ENCODE results near the gene CFAP99. TPM values are rescaled to one million over a fixed set of nuclear protein-coding genes. Genes with fewer than 3 reads are reported as not detected.

The CFAP99 gene
- total RNA-seq, 4 donors from 2014 or later = 0.32 to 0.60 TPM; not detected in 2

DNA sequence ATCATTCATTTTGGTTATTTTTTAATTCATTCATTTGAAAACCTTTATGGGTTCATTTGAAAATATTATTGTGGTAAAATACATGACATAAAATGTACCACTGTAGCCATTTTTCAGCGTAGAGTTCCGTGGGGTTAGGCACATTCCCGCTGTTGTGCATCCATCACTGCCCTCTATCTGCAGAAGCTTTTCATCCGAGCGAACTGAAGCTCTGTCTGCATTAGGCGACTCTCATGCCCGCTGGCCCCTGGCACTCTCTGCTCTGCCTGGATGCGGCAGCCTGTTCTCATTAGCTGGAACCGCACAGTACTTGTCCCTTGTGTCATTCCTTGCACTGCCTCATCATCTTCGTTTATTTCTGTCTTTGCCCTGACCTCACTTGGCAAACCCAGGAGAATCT lies 17.5 kb downstream of the CFAP99 start:
- ATAC-seq (ENCODE audit: low FRiP score) (no peak), DNase-seq (ENCODE audit: low spot score) (no peak)
- TF ChIP-seq, protein P1, sequence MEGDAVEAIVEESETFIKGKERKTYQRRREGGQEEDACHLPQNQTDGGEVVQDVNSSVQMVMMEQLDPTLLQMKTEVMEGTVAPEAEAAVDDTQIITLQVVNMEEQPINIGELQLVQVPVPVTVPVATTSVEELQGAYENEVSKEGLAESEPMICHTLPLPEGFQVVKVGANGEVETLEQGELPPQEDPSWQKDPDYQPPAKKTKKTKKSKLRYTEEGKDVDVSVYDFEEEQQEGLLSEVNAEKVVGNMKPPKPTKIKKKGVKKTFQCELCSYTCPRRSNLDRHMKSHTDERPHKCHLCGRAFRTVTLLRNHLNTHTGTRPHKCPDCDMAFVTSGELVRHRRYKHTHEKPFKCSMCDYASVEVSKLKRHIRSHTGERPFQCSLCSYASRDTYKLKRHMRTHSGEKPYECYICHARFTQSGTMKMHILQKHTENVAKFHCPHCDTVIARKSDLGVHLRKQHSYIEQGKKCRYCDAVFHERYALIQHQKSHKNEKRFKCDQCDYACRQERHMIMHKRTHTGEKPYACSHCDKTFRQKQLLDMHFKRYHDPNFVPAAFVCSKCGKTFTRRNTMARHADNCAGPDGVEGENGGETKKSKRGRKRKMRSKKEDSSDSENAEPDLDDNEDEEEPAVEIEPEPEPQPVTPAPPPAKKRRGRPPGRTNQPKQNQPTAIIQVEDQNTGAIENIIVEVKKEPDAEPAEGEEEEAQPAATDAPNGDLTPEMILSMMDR (IDR thresholded peaks at IDR 0.05) = no peak

DNA sequence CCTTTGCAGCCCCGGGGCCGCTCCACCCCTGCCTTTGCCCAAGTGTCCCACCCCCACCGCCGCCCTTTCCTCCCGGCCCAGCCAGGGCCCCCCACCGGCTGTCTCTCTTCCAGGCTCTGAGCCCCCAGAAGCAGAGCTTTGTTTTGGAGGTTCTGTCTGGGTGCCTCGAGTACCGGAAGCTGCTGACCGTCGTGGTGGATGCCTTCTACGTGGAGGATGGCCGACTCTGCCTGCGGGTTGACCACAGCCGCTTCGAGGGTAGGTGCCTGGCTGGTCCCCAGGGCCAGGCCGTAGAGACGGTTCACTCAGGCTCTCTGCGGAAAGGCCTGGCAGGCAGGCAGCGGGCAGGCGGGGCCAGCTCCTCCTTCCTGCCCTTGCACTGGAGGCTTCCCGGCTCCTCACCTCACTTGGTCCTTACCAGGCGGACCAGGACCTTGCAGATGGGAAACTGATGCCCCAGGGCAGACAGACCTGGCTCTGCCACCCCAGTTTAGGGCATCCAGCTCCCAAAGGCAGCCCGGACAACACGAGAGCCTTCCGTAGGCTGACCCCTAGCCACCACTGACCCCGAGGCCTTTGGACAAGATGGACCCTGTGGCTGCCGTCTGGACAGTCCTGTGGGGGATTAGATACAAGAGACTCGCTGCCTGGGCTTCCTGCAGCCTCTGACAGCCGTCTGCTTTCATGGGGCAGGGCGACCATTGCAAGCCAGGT lies 18.2 kb downstream of the CFAP99 start:
- DNase-seq (ENCODE audit: low spot score) (no peak), ATAC-seq (ENCODE audit: low FRiP score) (no peak)
- TF ChIP-seq, protein P1 (IDR thresholded peaks at IDR 0.05) = no peak

DNA sequence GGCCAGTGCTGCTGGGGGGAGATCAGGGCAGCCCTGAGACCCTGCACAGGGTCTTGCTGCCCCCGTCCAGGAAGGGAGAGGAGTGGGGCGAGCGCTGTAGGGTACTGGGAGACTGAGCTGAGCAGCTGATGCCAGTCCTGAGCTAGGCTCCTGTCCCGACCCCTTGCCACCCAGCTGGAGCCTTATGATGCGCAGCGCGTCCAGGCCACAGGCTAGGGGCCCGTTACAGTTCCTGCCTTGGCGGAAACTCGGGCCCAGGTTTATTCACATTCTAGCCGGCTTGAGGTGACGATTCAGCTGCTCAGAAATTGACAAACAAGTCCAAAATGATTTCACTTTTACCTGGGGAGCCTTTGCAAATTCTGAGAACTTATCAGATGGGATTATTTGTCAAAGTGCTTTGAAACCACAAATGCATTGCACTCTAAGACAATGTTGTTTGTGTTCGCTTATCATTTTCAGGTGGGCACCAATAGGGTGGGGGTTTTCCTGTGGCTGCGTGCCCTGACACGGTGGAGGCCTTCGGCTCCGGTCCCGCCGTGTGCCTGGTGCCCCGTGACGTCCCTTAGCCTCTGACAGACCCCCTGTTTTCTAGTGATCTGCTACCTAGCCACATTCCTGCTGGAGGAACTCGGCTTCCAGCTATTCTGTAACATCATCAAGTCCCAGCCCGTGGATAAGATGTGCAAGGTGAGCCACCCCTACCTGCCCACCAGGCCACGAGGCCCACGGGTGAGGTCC lies 18.9 kb downstream of the CFAP99 start:
- ATAC-seq (ENCODE audit: low FRiP score) = no peak
- TF ChIP-seq, protein P1 (IDR thresholded peaks at IDR 0.05) = no peak
- DNase-seq (ENCODE audit: low spot score) = no peak

DNA sequence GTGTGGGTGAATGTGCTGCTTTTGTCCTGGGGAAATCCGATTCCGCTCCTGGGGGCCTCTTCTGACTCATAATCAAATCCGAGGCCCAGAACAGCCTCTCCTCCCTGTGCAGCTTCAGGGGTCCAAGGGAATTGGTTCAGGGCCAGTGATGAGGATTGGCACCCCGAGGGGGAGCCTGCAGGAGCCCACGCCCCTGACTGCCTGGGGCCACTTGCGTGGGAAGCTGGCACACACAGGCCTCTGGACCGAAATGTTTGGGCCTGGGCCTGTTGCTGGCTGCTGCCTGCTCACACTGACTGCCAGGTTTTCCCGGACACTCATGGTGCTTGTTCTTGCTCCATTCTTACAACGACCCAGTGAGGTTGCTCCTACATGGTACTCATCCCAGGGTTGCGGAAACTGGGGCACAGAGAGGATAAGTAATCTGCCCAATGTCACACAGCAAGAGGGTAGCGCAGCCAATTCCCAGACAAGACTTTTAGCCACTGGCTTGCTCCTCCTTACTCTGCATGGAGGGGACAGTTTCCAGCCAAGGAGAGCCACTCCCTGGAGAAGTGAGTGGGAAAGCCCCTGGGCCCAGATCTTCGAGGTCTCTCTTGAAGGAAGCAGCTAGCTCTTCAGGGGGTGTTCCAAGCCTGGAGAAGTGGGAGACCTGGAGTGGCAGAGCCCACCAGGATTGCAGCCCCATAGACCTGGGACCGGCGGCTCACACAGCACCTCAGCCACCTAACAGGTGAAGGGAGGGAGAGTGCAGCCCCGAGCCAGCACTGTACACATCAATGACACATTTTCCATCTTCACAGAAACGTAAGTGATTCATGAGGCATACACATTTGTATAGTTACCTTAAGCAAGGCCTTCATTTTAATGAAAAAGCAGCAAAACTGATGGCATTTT lies 20.3 kb downstream of the CFAP99 start:
- DNase-seq (ENCODE audit: low spot score) (no peak), ATAC-seq (ENCODE audit: low FRiP score) (no peak)
- TF ChIP-seq, protein P1 (IDR thresholded peaks at IDR 0.05) = no peak

DNA sequence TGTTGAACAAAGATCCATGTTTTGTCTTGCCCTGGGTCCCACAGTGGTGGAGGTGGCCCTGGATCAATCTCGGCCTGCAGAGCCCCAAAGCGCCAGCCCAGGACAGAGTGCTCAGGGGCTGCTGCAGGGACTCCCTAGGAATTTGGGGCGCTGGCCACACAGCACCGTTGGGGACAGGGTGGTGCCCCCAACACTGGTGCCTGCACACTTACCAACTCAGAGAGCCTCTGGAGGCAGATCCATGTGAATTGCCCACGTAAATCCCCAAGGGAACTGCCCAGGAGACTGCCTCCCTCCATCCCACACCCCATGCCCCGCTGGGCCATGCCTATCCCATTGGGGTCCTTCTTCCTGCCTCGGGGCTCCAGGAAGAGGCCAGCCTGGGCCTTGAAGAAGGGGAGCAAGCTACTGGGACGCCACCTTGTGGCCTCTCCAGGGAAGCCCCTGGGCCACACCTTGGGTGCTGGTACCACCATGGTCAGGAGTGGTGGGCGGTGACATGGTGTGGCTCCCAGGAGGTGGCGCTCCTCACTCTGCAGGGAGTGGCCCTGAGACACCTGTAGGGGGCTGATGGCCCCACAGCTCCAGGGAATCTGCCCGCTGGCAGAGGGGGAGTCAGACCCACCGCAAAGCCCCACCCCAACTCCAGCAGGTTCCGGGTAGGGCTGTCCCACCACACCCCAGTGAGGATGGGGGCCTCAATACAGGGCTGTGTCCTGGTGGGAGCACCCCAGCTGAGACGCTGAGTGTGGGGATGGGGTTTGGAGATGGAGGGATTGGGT lies 22.8 kb downstream of the CFAP99 start:
- TF ChIP-seq, protein P1 (IDR thresholded peaks at IDR 0.05) = no peak
- peak; percentile 68 for ATAC-seq (ENCODE audit: low FRiP score)
- no peak for DNase-seq (ENCODE audit: low spot score)
